Gastrocnemius medialis (tissue), 4 donors: ENCODE data around the gene EIF2B2. TPM values are rescaled to one million over a fixed set of nuclear protein-coding genes. Genes with fewer than 3 reads are reported as not detected.
A peak's percentile ranks its signal among the peaks of the same experiment; 100 is the strongest.

Experiments used
- ATAC-seq, 2 donors: fragments of 150-250 bp; one replicate each; pipeline ENCODE4 v1.9.1; 2016
- DNase-seq, 2 donors: peaks; one replicate each; pipeline ENCODE4 v3.0.0-alpha.2; 2019
- H3K27ac ChIP-seq, 4 donors: fragments of 200-600 bp; sonication (generic); 1 replicate in 1 of 4; 2 replicates in 3 of 4; pipeline ENCODE4 v1.5.1; 2016 to 2018; ENCODE audit warnings: mild to moderate bottlenecking in 2 of 4, moderate library complexity in 1 of 4
- H3K27me3 ChIP-seq, 3 donors: fragments of 200-600 bp; sonication (generic) in 2 of 3; 1 replicate in 1 of 3; 2 replicates in 2 of 3; pipeline versions ENCODE4 v1.5.1 to v1.6.0; 2016 to 2019; ENCODE audit warnings: mild to moderate bottlenecking in 1 of 3, moderate library complexity in 1 of 3
- H3K36me3 ChIP-seq, 2 donors: fragments of 200-600 bp; sonication (generic) in 1 of 2; one replicate each; pipeline ENCODE4 v1.5.1; 2017 to 2018
- H3K4me1 ChIP-seq, 2 donors: fragments of 200-600 bp; sonication (generic) in 1 of 2; one replicate each; pipeline ENCODE4 v1.5.1; 2016 to 2017; ENCODE audit warnings: mild to moderate bottlenecking in 2 of 2
- H3K4me3 ChIP-seq, 4 donors: fragments of 200-600 bp; sonication (generic) in 3 of 4; 1 replicate in 1 of 4; 2 replicates in 3 of 4; pipeline ENCODE4 v1.5.1; 2016 to 2019; ENCODE audit warnings: mild to moderate bottlenecking in 2 of 4
- H3K9me3 ChIP-seq, 3 donors: fragments of 200-600 bp; sonication (generic) in 2 of 3; 1 replicate in 1 of 3; 2 replicates in 2 of 3; pipeline ENCODE4 v1.5.1; 2016 to 2019
- POLR2A ChIP-seq, 2 donors: fragments of 450-650 bp; IDR thresholded peaks; one replicate each; pipeline ENCODE4 v1.6.1; 2017; ENCODE audit warnings: antibody characterized with exemption in 2 of 2, mild to moderate bottlenecking in 2 of 2, moderate library complexity in 2 of 2
- in situ Hi-C, 4 donors: fragments of 200-750 bp; cut with MboI; loops; one replicate each; pipeline versions ENCODE4 v1.15.0 to v1.8.0; 2017; ENCODE audit warnings: low sequenced_read_pairs in 4 of 4
- intact Hi-C: fragments of 100-400 bp; cut with DNase I; formaldehyde crosslinking; loops from one replicate; pipeline ENCODE4 v1.15.1; 2023; ENCODE audit warnings: low total_unique reads
- total RNA-seq, 4 donors: library from RNA; depleted of rRNA; stranded (reverse); fragments of >200 nt; gene quantifications; one replicate each; pipeline versions ENCODE4 v1.1.0 to v1.2.3, GENCODE V29; 2016
- TF ChIP-seq, protein P1 (sequence below), 5 experiments: fragments of 450-650 bp in 3 of 5; fragments of 200-600 bp in 2 of 5; sonication (generic) in 2 of 5; IDR thresholded peaks in 4 of 5; conservative IDR thresholded peaks in 1 of 5; 1 replicate in 4 of 5; 2 replicates in 1 of 5; pipeline ENCODE4 v1.5.1; 2016 to 2019; ENCODE audit warnings: antibody characterized with exemption in 5 of 5, mild to moderate bottlenecking in 3 of 5, moderate library complexity in 3 of 5

The EIF2B2 gene
- total RNA-seq, 4 donors from 2014 or later = 42.7 to 79.0 (median 69.9) TPM

DNA sequence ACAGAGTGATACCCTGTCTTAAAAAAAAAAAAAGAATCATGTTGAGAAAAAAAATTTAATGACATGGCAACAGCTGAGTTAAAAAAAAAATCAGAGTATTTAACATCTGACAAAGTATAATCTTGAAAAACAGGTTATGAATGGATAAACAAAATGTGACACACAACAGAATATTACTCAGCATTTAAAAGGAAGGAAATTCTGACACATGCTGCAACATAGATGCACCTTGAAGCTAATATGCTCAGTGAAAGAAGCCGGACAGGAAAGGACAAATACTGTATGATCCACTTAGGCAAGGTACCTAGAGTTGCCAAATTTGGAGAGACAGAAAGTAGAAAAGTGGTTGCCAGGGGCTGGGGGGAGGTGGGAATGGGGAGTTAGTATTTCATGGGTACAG lies 19.4 kb upstream of the EIF2B2 start:
- TF ChIP-seq, protein P1, sequence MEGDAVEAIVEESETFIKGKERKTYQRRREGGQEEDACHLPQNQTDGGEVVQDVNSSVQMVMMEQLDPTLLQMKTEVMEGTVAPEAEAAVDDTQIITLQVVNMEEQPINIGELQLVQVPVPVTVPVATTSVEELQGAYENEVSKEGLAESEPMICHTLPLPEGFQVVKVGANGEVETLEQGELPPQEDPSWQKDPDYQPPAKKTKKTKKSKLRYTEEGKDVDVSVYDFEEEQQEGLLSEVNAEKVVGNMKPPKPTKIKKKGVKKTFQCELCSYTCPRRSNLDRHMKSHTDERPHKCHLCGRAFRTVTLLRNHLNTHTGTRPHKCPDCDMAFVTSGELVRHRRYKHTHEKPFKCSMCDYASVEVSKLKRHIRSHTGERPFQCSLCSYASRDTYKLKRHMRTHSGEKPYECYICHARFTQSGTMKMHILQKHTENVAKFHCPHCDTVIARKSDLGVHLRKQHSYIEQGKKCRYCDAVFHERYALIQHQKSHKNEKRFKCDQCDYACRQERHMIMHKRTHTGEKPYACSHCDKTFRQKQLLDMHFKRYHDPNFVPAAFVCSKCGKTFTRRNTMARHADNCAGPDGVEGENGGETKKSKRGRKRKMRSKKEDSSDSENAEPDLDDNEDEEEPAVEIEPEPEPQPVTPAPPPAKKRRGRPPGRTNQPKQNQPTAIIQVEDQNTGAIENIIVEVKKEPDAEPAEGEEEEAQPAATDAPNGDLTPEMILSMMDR (IDR thresholded peaks at IDR 0.05 in 4 of 5, conservative IDR thresholded peaks at IDR 0.05 in 1 of 5) = no peak
- no peak for TF ChIP-seq POLR2A (IDR thresholded peaks at IDR 0.05)
- H3K27me3 ChIP-seq = no peaks in the 10 kb centered on the region
- no peaks in the 10 kb centered on the region for H3K36me3 ChIP-seq
- no peaks in the 10 kb centered on the region for H3K9me3 ChIP-seq
- intact Hi-C loops (no loop called here), in situ Hi-C loops (no loop called here)
- no peak overlapping the region for H3K27ac ChIP-seq
- no peak for ATAC-seq
- no peak overlapping the region for H3K4me3 ChIP-seq
- DNase-seq = no peak
- H3K4me1 ChIP-seq = peaks cover 36 to 40% of the 10 kb centered on the region in 2 donors

DNA sequence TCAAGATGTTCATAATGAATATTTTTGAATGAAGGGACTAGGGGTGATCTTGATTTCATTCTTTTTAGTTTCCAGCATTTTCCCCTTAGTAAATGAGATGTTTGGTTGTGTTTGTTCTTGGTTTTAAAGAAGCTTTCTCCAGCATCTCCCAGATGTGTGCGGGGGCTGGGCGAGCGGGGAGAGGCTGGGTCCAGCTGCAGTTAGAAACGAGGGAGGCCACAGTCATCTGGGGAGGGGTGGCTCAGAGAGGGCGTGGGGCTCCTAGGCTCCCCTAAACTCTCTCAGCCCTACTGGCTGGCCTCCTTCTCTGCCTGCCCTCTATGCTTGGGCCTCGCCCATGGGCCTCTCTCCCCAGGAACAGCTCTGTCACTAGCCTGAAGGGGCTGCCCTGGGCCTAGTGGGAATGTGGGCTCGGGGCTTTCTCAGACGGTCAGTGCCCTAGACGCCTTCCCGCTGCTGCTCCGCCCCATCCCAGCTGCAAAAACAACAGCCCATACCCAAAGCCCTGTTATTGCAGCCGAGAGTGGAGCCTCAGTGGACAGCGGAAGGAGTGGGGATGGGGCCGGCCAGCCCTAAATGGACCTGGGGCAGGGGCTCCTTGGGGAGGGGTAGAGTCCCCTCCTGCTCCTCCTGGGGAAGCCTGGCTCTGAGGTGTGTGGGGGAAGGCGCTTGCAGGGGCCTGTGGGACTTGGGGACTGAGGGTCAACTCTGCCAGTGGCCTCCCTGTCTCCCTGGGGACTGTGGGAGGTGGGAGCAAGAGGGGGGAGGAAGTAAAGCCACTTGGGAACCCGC lies 18.3 kb upstream of the EIF2B2 start:
- in situ Hi-C loops (no loop called here), intact Hi-C loops (no loop called here)
- Histone ChIP-seq H3K4me1 (peaks cover 30 to 37% of the 10 kb centered on the region in 2 donors), H3K36me3 (no peaks in the 10 kb centered on the region), H3K27me3 (no peaks in the 10 kb centered on the region), H3K27ac (peak overlapping the region in 3 of 4 donors; percentile 17 to 36 (median 36)), H3K4me3 (no peak overlapping the region), H3K9me3 (no peaks in the 10 kb centered on the region)
- no peak for ATAC-seq
- no peak for DNase-seq
- TF ChIP-seq, protein P1 (IDR thresholded peaks at IDR 0.05 in 4 of 5, conservative IDR thresholded peaks at IDR 0.05 in 1 of 5) = no peak
- no peak for TF ChIP-seq POLR2A (IDR thresholded peaks at IDR 0.05)

DNA sequence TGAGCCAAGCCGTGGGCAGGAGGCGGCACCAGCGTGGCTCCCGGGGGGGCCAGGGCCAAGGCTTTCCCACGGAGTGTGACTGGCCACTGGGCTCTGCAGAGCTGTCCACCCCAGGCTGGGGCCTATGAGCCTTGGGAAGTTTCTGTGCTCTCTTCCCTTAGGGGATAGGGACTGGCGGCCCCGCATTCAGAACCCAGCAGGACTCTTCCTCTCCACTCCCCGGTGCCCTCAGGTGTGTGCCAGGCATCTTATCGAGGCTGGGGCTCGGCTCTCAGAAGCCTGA lies 17.8 kb upstream of the EIF2B2 start:
- in situ Hi-C loops (no loop called here), intact Hi-C loops (no loop called here)
- TF ChIP-seq POLR2A (IDR thresholded peaks at IDR 0.05) = no peak
- TF ChIP-seq, protein P1 (IDR thresholded peaks at IDR 0.05 in 4 of 5, conservative IDR thresholded peaks at IDR 0.05 in 1 of 5) = no peak
- ATAC-seq (no peak), DNase-seq (no peak)
- Histone ChIP-seq H3K4me3 (no peak overlapping the region), H3K4me1 (peaks cover 24 to 32% of the 10 kb centered on the region in 2 donors), H3K9me3 (no peaks in the 10 kb centered on the region), H3K36me3 (no peaks in the 10 kb centered on the region), H3K27me3 (no peaks in the 10 kb centered on the region), H3K27ac (peak overlapping the region in 2 of 4 donors; percentile 36)

DNA sequence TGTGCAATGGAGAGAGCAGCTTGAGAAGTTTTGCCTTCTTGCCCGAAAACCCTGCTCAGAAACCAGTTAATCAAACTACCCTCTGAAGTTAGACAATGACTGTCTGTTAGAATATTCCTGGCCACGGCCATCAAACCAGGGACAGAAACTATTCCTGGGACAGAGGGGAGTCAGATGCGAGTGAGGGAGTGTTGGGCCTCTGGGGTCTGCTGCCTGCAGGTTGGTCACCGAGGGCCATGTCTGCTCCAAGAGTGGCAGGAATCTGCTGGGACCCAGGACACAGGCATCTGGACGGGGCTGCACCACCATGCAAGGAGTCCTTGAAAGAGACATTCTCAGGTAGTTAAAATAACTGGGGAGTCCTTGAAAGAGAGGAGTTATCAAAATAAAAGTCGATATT lies 16.9 kb upstream of the EIF2B2 start:
- Histone ChIP-seq H3K4me3 (no peak overlapping the region), H3K9me3 (no peaks in the 10 kb centered on the region), H3K4me1 (peaks cover 16 to 23% of the 10 kb centered on the region in 2 donors), H3K36me3 (no peaks in the 10 kb centered on the region), H3K27ac (no peak overlapping the region), H3K27me3 (no peaks in the 10 kb centered on the region)
- in situ Hi-C loops (no loop called here), intact Hi-C loops (no loop called here)
- ATAC-seq (no peak), DNase-seq (no peak)
- TF ChIP-seq, protein P1 (IDR thresholded peaks at IDR 0.05 in 4 of 5, conservative IDR thresholded peaks at IDR 0.05 in 1 of 5) = no peak
- TF ChIP-seq POLR2A (IDR thresholded peaks at IDR 0.05) = no peak
